ENCODE measurements around the gene FN1. TPM values are rescaled to one million over a fixed set of nuclear protein-coding genes. Genes with fewer than 3 reads are reported as not detected.

FN1 gene
- total RNA-seq, 1 donor from 2014 or later, result 83.2 TPM

- Histone ChIP-seq H3K36me3 (ENCODE audit: control insufficient read depth, insufficient read depth, low read length) (peaks cover 4% of the 10 kb centered on the region), H3K27me3 (ENCODE audit: control insufficient read depth, insufficient read depth, low read length) (no peaks in the 10 kb centered on the region), H3K4me3 (ENCODE audit: low read depth, low read length) (no peak overlapping the region)
- FAIRE-seq (no peak), DNase-seq (ENCODE audit: low read depth) (no peak)
- no peak for TF ChIP-seq CTCF (IDR thresholded peaks at IDR 0.05; ENCODE audit: insufficient read depth, low read length, severe bottlenecking)
Measured at GRCh38 chr2:215374002-215374401, 61.9 kb downstream of the FN1 start.

- Histone ChIP-seq H3K36me3 (ENCODE audit: control insufficient read depth, insufficient read depth, low read length) (peaks cover 4% of the 10 kb centered on the region), H3K27me3 (ENCODE audit: control insufficient read depth, insufficient read depth, low read length) (no peaks in the 10 kb centered on the region), H3K4me3 (ENCODE audit: low read depth, low read length) (no peak overlapping the region)
- DNase-seq (ENCODE audit: low read depth) (no peak), FAIRE-seq (no peak)
- no peak for TF ChIP-seq CTCF (IDR thresholded peaks at IDR 0.05; ENCODE audit: insufficient read depth, low read length, severe bottlenecking)
Measured at GRCh38 chr2:215372968-215373649, 62.8 kb downstream of the FN1 start.

GRCh38 chr2:215371915-215372897 is 63.7 kb downstream of the FN1 start:
- H3K27me3 ChIP-seq (ENCODE audit: control insufficient read depth, insufficient read depth, low read length), result no peaks in the 10 kb centered on the region
- no peak for DNase-seq (ENCODE audit: low read depth)
- peaks cover 4% of the 10 kb centered on the region for H3K36me3 ChIP-seq (ENCODE audit: control insufficient read depth, insufficient read depth, low read length)
- no peak for TF ChIP-seq CTCF (IDR thresholded peaks at IDR 0.05; ENCODE audit: insufficient read depth, low read length, severe bottlenecking)
- no peak for FAIRE-seq
- no peak overlapping the region for H3K4me3 ChIP-seq (ENCODE audit: low read depth, low read length)

GRCh38 chr2:215370112-215370965 is 65.5 kb downstream of the FN1 start:
- FAIRE-seq, result no peak
- peaks cover 2% of the 10 kb centered on the region for H3K36me3 ChIP-seq (ENCODE audit: control insufficient read depth, insufficient read depth, low read length)
- no peak overlapping the region for H3K4me3 ChIP-seq (ENCODE audit: low read depth, low read length)
- DNase-seq (ENCODE audit: low read depth), result no peak
- H3K27me3 ChIP-seq (ENCODE audit: control insufficient read depth, insufficient read depth, low read length), result no peaks in the 10 kb centered on the region
- TF ChIP-seq CTCF (IDR thresholded peaks at IDR 0.05; ENCODE audit: insufficient read depth, low read length, severe bottlenecking), result no peak

- peaks cover 5% of the 10 kb centered on the region for H3K36me3 ChIP-seq (ENCODE audit: control insufficient read depth, insufficient read depth, low read length)
- FAIRE-seq, result no peak
- DNase-seq (ENCODE audit: low read depth), result no peak
- H3K4me3 ChIP-seq (ENCODE audit: low read depth, low read length), result no peak overlapping the region
- H3K27me3 ChIP-seq (ENCODE audit: control insufficient read depth, insufficient read depth, low read length), result no peaks in the 10 kb centered on the region
- TF ChIP-seq CTCF (IDR thresholded peaks at IDR 0.05; ENCODE audit: insufficient read depth, low read length, severe bottlenecking), result no peak
Measured at GRCh38 chr2:215369181-215369760, 66.6 kb downstream of the FN1 start.
